A673 (cell line): ENCODE measurements around the gene IL4R.

Experiments used
- EZH2 ChIP-seq: fragments of 200-600 bp; sonication (generic); IDR thresholded peaks from 2 replicates; pipeline ENCODE4 v1.6.1; 2017; ENCODE audit warnings: borderline replicate concordance, low read depth, mild to moderate bottlenecking, mixed read lengths, antibody characterized with exemption, low read length; ENCODE audit not compliant: poor library complexity, severe bottlenecking
- TF ChIP-seq, protein P1 (sequence below): fragments of 300-800, 200-600 bp; sonication (generic); conservative IDR thresholded peaks from 2 replicates; pipeline ENCODE4 v1.5.1; 2017; ENCODE audit warnings: low read depth, mild to moderate bottlenecking, antibody characterized with exemption, low read length, moderate library complexity, mixed read lengths

DNA sequence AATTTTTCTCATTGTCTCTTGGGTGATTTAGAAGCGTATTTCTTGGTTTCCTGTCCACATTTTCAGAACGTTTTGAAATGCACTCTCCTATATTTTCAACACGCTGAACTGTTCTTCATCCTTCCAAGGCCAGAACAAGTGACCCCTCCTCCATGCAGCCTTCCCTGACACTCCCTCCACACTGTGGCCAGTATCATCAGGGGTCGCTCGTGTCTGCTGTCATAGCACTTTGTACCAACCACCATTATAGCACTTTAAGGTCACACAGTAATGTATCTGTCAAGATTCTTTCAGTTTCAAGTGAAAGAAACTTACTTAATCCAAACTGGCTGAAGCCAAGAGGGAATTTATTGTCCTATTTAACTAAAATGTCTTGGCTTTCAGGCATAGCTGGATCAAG is 70.7 kb downstream of the IL4R start:
- TF ChIP-seq, protein P1, sequence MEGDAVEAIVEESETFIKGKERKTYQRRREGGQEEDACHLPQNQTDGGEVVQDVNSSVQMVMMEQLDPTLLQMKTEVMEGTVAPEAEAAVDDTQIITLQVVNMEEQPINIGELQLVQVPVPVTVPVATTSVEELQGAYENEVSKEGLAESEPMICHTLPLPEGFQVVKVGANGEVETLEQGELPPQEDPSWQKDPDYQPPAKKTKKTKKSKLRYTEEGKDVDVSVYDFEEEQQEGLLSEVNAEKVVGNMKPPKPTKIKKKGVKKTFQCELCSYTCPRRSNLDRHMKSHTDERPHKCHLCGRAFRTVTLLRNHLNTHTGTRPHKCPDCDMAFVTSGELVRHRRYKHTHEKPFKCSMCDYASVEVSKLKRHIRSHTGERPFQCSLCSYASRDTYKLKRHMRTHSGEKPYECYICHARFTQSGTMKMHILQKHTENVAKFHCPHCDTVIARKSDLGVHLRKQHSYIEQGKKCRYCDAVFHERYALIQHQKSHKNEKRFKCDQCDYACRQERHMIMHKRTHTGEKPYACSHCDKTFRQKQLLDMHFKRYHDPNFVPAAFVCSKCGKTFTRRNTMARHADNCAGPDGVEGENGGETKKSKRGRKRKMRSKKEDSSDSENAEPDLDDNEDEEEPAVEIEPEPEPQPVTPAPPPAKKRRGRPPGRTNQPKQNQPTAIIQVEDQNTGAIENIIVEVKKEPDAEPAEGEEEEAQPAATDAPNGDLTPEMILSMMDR: no peak
- TF ChIP-seq EZH2: no peak
